ENCODE measurements around the gene RASAL1.

- no peak for TF ChIP-seq POLR2AphosphoS5 (IDR thresholded peaks at IDR 0.05; ENCODE audit: low read depth, low read length)
- TF ChIP-seq POLR2A (IDR thresholded peaks at IDR 0.05; ENCODE audit: low read depth, low read length), result no peak
- no peak for TF ChIP-seq TAF1 (IDR thresholded peaks at IDR 0.05; ENCODE audit: borderline replicate concordance, low read depth, low read length)
Measured at GRCh38 chr12:113159937-113160336, 24.4 kb upstream of the RASAL1 start.
